HL-60 (cell line): ENCODE data around the gene TRIO.

Experiments used
- CTCF ChIP-seq: IDR thresholded peaks from one replicate; pipeline ENCODE4 v1.5.1; 2011; ENCODE audit warnings: low read length, control low read depth, inconsistent platforms; ENCODE audit not compliant: insufficient read depth
- POLR2AphosphoS5 ChIP-seq: IDR thresholded peaks from 2 replicates; pipeline ENCODE4 v1.6.1; 2012; ENCODE audit warnings: low read depth
- REST ChIP-seq: IDR thresholded peaks from 2 replicates; pipeline ENCODE4 v1.6.1; 2012; ENCODE audit warnings: low read depth; ENCODE audit not compliant: insufficient replicate concordance
- SPI1 ChIP-seq: IDR thresholded peaks from 2 replicates; pipeline ENCODE4 v1.6.1; 2012; ENCODE audit warnings: low read depth, mild to moderate bottlenecking, borderline replicate concordance

- TF ChIP-seq CTCF, result no peak
- TF ChIP-seq REST, result no peak
- no peak for TF ChIP-seq POLR2AphosphoS5
- no peak for TF ChIP-seq SPI1
Measured at GRCh38 chr5:14401639-14402038, 258.5 kb downstream of the TRIO start.
